H9 (cell line): ENCODE data around the gene ST6GAL1. TPM values are rescaled to one million over a fixed set of nuclear protein-coding genes. Genes with fewer than 3 reads are reported as not detected.
"Not testable (repeated sequence)": the region's sequence is repeated elsewhere in the genome, so short reads cannot be mapped to it uniquely, and the experiment has no call there.

Experiments used
- DNase-seq: peaks from one replicate; pipeline ENCODE4 v3.0.0-alpha.2; 2017
- H2AFZ ChIP-seq: one replicate; pipeline ENCODE4 v1.6.1; 2013; ENCODE audit warnings: mild to moderate bottlenecking, low read length, control low read depth, moderate library complexity
- H2AK5ac ChIP-seq: 2 replicates; pipeline ENCODE4 v1.6.1; 2013; ENCODE audit warnings: low read length, control low read depth, mixed read lengths; ENCODE audit not compliant: insufficient read length
- H2BK120ac ChIP-seq: one replicate; pipeline ENCODE4 v1.6.1; 2013; ENCODE audit warnings: low read depth, mild to moderate bottlenecking, low read length, control low read depth, inconsistent platforms; ENCODE audit not compliant: poor library complexity, severe bottlenecking
- H2BK12ac ChIP-seq: 2 replicates; pipeline ENCODE4 v1.6.1; 2013; ENCODE audit warnings: low read length, control low read depth, mixed read lengths, low read depth; ENCODE audit not compliant: insufficient read length
- H2BK15ac ChIP-seq: 2 replicates; pipeline ENCODE4 v1.6.1; 2013; ENCODE audit warnings: low read depth, low read length, control low read depth
- H2BK20ac ChIP-seq: one replicate; pipeline ENCODE4 v1.6.1; 2013; ENCODE audit warnings: low read depth, mild to moderate bottlenecking, low read length, control low read depth, inconsistent platforms; ENCODE audit not compliant: poor library complexity, severe bottlenecking
- H2BK5ac ChIP-seq: 2 replicates; pipeline ENCODE4 v1.6.1; 2013; ENCODE audit warnings: low read length, control low read depth, mixed read lengths; ENCODE audit not compliant: insufficient read length
- H3K14ac ChIP-seq: 2 replicates; pipeline ENCODE4 v1.6.1; 2013; ENCODE audit warnings: low read length, control low read depth; ENCODE audit not compliant: insufficient read depth
- H3K18ac ChIP-seq: 2 replicates; pipeline ENCODE4 v1.6.1; 2013; ENCODE audit warnings: low read depth, mild to moderate bottlenecking, mixed read lengths, low read length, control low read depth; ENCODE audit not compliant: insufficient read length
- H3K23ac ChIP-seq: 2 replicates; pipeline ENCODE4 v1.6.1; 2013; ENCODE audit warnings: low read length, control low read depth, mixed read lengths, low read depth; ENCODE audit not compliant: insufficient read length
- H3K23me2 ChIP-seq: 2 replicates; pipeline ENCODE4 v1.6.1; 2013; ENCODE audit warnings: low read depth, mild to moderate bottlenecking, mixed read lengths, low read length, control low read depth; ENCODE audit not compliant: insufficient read length, poor library complexity, severe bottlenecking
- H3K27ac ChIP-seq: 2 replicates; pipeline ENCODE4 v1.5.1; 2013; ENCODE audit warnings: low read length, control low read depth, mixed read lengths, low read depth; ENCODE audit not compliant: insufficient read length
- H3K27me3 ChIP-seq: 2 replicates; pipeline ENCODE4 v1.6.1; 2013; ENCODE audit warnings: low read length, control low read depth, inconsistent platforms; ENCODE audit not compliant: insufficient read depth
- H3K4ac ChIP-seq: 2 replicates; pipeline ENCODE4 v1.6.1; 2013; ENCODE audit warnings: low read depth, mild to moderate bottlenecking, control low read depth, inconsistent platforms, low read length, moderate library complexity
- H3K4me1 ChIP-seq: 2 replicates; pipeline ENCODE4 v1.6.1; 2013; ENCODE audit warnings: low read length, control low read depth, inconsistent platforms; ENCODE audit not compliant: insufficient read depth
- H3K4me2 ChIP-seq: 2 replicates; pipeline ENCODE4 v1.6.1; 2013; ENCODE audit warnings: low read length, control low read depth, mixed read lengths; ENCODE audit not compliant: insufficient read length, insufficient read depth
- H3K56ac ChIP-seq: 2 replicates; pipeline ENCODE4 v1.6.1; 2013; ENCODE audit warnings: low read depth, mild to moderate bottlenecking, mixed read lengths, low read length, control low read depth; ENCODE audit not compliant: insufficient read length
- H3K79me1 ChIP-seq: 2 replicates; pipeline ENCODE4 v1.6.1; 2013; ENCODE audit warnings: low read depth, mild to moderate bottlenecking, moderate library complexity, low read length, control low read depth, inconsistent platforms; ENCODE audit not compliant: insufficient read depth, poor library complexity, severe bottlenecking
- H3K79me2 ChIP-seq: 2 replicates; pipeline ENCODE4 v1.6.1; 2013; ENCODE audit warnings: low read length, control low read depth, inconsistent platforms; ENCODE audit not compliant: insufficient read depth
- H3K9ac ChIP-seq: 2 replicates; pipeline ENCODE4 v1.6.1; 2013; ENCODE audit warnings: low read length, control low read depth, mixed read lengths; ENCODE audit not compliant: insufficient read length; ENCODE audit errors: extremely low read depth
- H3K9me3 ChIP-seq: one replicate; pipeline ENCODE4 v1.6.1; 2013; ENCODE audit warnings: low read depth, low read length, inconsistent platforms; ENCODE audit not compliant: control insufficient read depth
- H3T11ph ChIP-seq: one replicate; pipeline ENCODE4 v1.6.1; 2013; ENCODE audit warnings: mild to moderate bottlenecking, low read length, control low read depth, inconsistent platforms
- H4K20me1 ChIP-seq: one replicate; pipeline ENCODE4 v1.6.1; 2013; ENCODE audit not compliant: control insufficient read depth, insufficient read length, insufficient read depth
- H4K5ac ChIP-seq: 2 replicates; pipeline ENCODE4 v1.6.1; 2013; ENCODE audit warnings: low read depth, mild to moderate bottlenecking, mixed read lengths, low read length, control low read depth; ENCODE audit not compliant: insufficient read length
- H4K8ac ChIP-seq: replicated peaks from 2 replicates; pipeline ENCODE4 v1.6.1; 2013; ENCODE audit warnings: low read length, control low read depth, mixed read lengths, low read depth; ENCODE audit not compliant: insufficient read length
- H4K91ac ChIP-seq: 2 replicates; pipeline ENCODE4 v1.6.1; 2013; ENCODE audit warnings: low read depth, mild to moderate bottlenecking, moderate library complexity, mixed read lengths, low read length, control low read depth; ENCODE audit not compliant: insufficient read length
- H3K27ac Mint-ChIP-seq, 3 experiments: 2 replicates in 2 of 3; 3 replicates in 1 of 3; pipeline ENCODE4 v1.8.0; 2020 to 2021; ENCODE audit warnings: mixed read lengths in 3 of 3, mild to moderate bottlenecking in 1 of 3, moderate library complexity in 1 of 3
- H3K27me3 Mint-ChIP-seq: 2 replicates; pipeline ENCODE4 v1.8.0; 2021; ENCODE audit warnings: low read depth, mild to moderate bottlenecking, moderate library complexity, mixed read lengths
- H3K36me3 Mint-ChIP-seq, 3 experiments: 2 replicates in 2 of 3; 3 replicates in 1 of 3; pipeline ENCODE4 v1.8.0; 2020 to 2021; ENCODE audit warnings: low read depth in 3 of 3, mixed read lengths in 3 of 3; ENCODE audit not compliant: insufficient read depth in 1 of 3
- H3K4me1 Mint-ChIP-seq, 2 experiments: 2 replicates each; pipeline ENCODE4 v1.8.0; 2020; ENCODE audit warnings: mixed read lengths in 2 of 2
- H3K4me3 Mint-ChIP-seq, 2 experiments: 2 replicates in 1 of 2; 3 replicates in 1 of 2; pipeline ENCODE4 v1.8.0; 2020 to 2021; ENCODE audit warnings: mild to moderate bottlenecking in 2 of 2, mixed read lengths in 2 of 2, moderate library complexity in 1 of 2
- H3K9me3 Mint-ChIP-seq, 2 experiments: 2 replicates in 1 of 2; 3 replicates in 1 of 2; pipeline ENCODE4 v1.8.0; 2020; ENCODE audit warnings: mild to moderate bottlenecking in 2 of 2, mixed read lengths in 2 of 2, moderate library complexity in 1 of 2
- WGBS: extraction: QIAGEN DNeasy Blood & Tissue Kit; methylation state at CpG from one replicate; pipeline ENCODE4 v1.1.7; 2013; ENCODE audit warnings: missing lambda C conversion rate, low lambda C conversion rate, mixed read lengths; ENCODE audit not compliant: insufficient read length; ENCODE audit errors: extremely low coverage; 5-methylcytosine and 5-hydroxymethylcytosine counted together
- total RNA-seq: library from RNA; stranded (reverse); gene quantifications from 2 replicates; pipeline ENCODE4 v1.2.1, GENCODE V29; 2021
- TF ChIP-seq, protein P1 (sequence below): fragments of 200-600 bp; sonication (generic); conservative IDR thresholded peaks from 3 replicates; pipeline ENCODE4 v1.8.0; 2021; ENCODE audit warnings: antibody characterized with exemption, mild to moderate bottlenecking

The ST6GAL1 gene
- total RNA-seq, 1 experiment from 2014 or later, result 139 TPM

DNA sequence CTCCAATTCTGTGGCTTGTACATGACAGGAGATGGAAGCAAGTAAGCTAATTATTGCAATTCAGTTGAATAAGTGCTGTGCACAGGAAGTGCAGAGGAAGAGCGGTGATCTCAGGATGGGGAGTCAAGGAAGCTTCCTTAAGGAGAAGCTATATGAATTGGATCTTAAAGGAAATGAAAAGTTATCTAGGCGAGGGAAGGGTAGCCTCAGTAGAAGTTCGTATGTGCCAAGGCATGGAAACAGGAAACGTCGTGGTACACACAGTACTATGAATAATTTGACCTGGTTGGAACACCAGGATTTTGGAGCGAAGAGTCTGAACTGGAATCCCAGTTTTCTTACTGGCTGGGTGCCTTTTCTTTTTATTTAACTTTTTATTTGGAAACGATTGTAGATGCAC lies 39.3 kb downstream of the ST6GAL1 start:
- Histone ChIP-seq H3K27ac (no peak overlapping the region), H3K4me1 (peaks cover 2% of the 10 kb centered on the region; the same call in 1 of the 2 replicates), H4K8ac (no peak overlapping the region), H3K23ac (no peak overlapping the region), H3K14ac (no peak overlapping the region), H2BK5ac (no peak overlapping the region), H3K4ac (no peak overlapping the region), H2BK15ac (no peak overlapping the region), H3K18ac (no peak overlapping the region), H2AK5ac (no peak overlapping the region), H2BK20ac (no peak overlapping the region), H3T11ph (no peak overlapping the region), H3K9me3 (no peaks in the 10 kb centered on the region), H3K79me1 (no peaks in the 10 kb centered on the region), H4K91ac (no peak overlapping the region), H3K9ac (no peak overlapping the region), H3K79me2 (no peaks in the 10 kb centered on the region), H3K4me2 (no peak overlapping the region), H4K5ac (no peak overlapping the region), H2AFZ (no peak overlapping the region), H2BK12ac (no peak overlapping the region), H3K56ac (no peak overlapping the region), H2BK120ac (no peak overlapping the region), H3K23me2 (no peaks in the 10 kb centered on the region), H3K27me3 (no peaks in the 10 kb centered on the region), H4K20me1 (no peaks in the 10 kb centered on the region)
- H3K4me1 Mint-ChIP-seq, result peaks cover 29 to 32% of the 10 kb centered on the region in 2 experiments
- no CpG with 5 or more reads among the region's 7 CpGs for WGBS
- no peak for DNase-seq
- H3K4me3 Mint-ChIP-seq, result no peak overlapping the region; a peak in 1 of 5 replicates
- H3K36me3 Mint-ChIP-seq, result peaks cover 54 to 87% (median 81%) of the 10 kb centered on the region in 3 experiments
- no peaks in the 10 kb centered on the region for H3K27me3 Mint-ChIP-seq
- no peaks in the 10 kb centered on the region for H3K9me3 Mint-ChIP-seq
- TF ChIP-seq, protein P1, sequence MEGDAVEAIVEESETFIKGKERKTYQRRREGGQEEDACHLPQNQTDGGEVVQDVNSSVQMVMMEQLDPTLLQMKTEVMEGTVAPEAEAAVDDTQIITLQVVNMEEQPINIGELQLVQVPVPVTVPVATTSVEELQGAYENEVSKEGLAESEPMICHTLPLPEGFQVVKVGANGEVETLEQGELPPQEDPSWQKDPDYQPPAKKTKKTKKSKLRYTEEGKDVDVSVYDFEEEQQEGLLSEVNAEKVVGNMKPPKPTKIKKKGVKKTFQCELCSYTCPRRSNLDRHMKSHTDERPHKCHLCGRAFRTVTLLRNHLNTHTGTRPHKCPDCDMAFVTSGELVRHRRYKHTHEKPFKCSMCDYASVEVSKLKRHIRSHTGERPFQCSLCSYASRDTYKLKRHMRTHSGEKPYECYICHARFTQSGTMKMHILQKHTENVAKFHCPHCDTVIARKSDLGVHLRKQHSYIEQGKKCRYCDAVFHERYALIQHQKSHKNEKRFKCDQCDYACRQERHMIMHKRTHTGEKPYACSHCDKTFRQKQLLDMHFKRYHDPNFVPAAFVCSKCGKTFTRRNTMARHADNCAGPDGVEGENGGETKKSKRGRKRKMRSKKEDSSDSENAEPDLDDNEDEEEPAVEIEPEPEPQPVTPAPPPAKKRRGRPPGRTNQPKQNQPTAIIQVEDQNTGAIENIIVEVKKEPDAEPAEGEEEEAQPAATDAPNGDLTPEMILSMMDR, result no peak
- 0 out of 7 replicates have a peak overlapping the region, but pooled peaks of 1 of the 3 experiments have one; percentile 4 for H3K27ac Mint-ChIP-seq

DNA sequence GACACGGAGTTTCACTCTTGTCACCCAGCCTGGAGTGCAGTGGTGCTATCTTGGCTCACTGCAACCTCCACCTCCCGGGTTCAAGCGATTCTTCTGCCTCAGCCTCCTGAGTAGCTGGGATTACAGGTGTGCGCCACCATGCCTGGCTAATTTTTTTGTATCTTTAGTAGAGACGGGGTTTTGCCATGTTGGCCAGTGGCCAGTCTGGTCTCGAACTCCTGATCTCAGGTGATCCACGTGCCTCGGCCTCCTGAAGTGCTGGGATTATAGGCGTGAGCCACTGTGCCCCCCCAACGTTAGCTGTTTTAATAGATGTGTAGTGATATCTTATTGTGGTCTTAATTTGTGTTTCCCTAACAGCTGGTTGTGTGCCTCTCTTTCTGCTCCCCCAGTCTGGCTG lies 40.8 kb downstream of the ST6GAL1 start:
- H3K79me1 ChIP-seq, H3K4ac ChIP-seq, H2BK120ac ChIP-seq, H3K79me2 ChIP-seq, H3K9me3 ChIP-seq, H3K27ac ChIP-seq, H4K8ac ChIP-seq, H2BK20ac ChIP-seq, H4K5ac ChIP-seq, H2BK5ac ChIP-seq, H3K27me3 Mint-ChIP-seq, H3K23ac ChIP-seq, H3K14ac ChIP-seq, H2AK5ac ChIP-seq, H3K9me3 Mint-ChIP-seq, H3K4me3 Mint-ChIP-seq, H3T11ph ChIP-seq, H2AFZ ChIP-seq, H2BK15ac ChIP-seq, H3K9ac ChIP-seq, H2BK12ac ChIP-seq, H3K4me2 ChIP-seq, H3K23me2 ChIP-seq, H3K27me3 ChIP-seq, H4K20me1 ChIP-seq, H3K4me1 ChIP-seq, H3K56ac ChIP-seq, DNase-seq, H3K18ac ChIP-seq, H4K91ac ChIP-seq: not testable (repeated sequence)
- no CpG with 5 or more reads among the region's 10 CpGs for WGBS
- peak overlapping the region; percentile 24 to 79 (median 74); a peak in 4 of 7 replicates for H3K27ac Mint-ChIP-seq
- H3K36me3 Mint-ChIP-seq, result peaks cover 65 to 93% (median 93%) of the 10 kb centered on the region in 3 experiments
- H3K4me1 Mint-ChIP-seq, result peaks cover 27 to 30% of the 10 kb centered on the region in 2 experiments
